ENCODE results near the gene MAP3K5. TPM values are rescaled to one million over a fixed set of nuclear protein-coding genes. Genes with fewer than 3 reads are reported as not detected.

Gene MAP3K5
- total and polyA plus RNA-seq, 9 of the 15 experiments (the other 6 are each of a cell fraction or from before 2014, with no cell fraction given): 2.2 to 13.0 (median 9.9) TPM

- no peak for TF ChIP-seq MGA (IDR thresholded peaks at IDR 0.05)
- TF ChIP-seq CTCF (IDR thresholded peaks at IDR 0.05 in 2 of 3, conservative IDR thresholded peaks at IDR 0.05 in 1 of 3; ENCODE audit: insufficient read depth in 2 of 3, low read depth in 1 of 3, low read length in 3 of 3): peak; percentile 80 to 93 (median 82)
- no peak for TF ChIP-seq POLR2B (IDR thresholded peaks at IDR 0.05; ENCODE audit: low read depth, partially characterized antibody)
- TF ChIP-seq ILF3 (IDR thresholded peaks at IDR 0.05; ENCODE audit: borderline replicate concordance): no peak
- no peak for TF ChIP-seq SAP30 (IDR thresholded peaks at IDR 0.05; ENCODE audit: borderline replicate concordance, insufficient read depth, low read depth, low read length, poor library complexity, severe bottlenecking)
- no peak for TF ChIP-seq POLR2AphosphoS2 (IDR thresholded peaks at IDR 0.05; ENCODE audit: low read length)
- TF ChIP-seq SUPT5H (IDR thresholded peaks at IDR 0.05): no peak
- TF ChIP-seq ZNF77 (CRISPR knock-in tag; IDR thresholded peaks at IDR 0.05): no peak
- no peak for TF ChIP-seq ZNF444 (CRISPR knock-in tag; IDR thresholded peaks at IDR 0.05)
- peak; percentile 39 to 73 for TF ChIP-seq RAD21 (CRISPR knock-in tag; conservative IDR thresholded peaks at IDR 0.05 in 1 of 2, IDR thresholded peaks at IDR 0.05 in 1 of 2)
- TF ChIP-seq WHSC1 (IDR thresholded peaks at IDR 0.05; ENCODE audit: low read length): no peak
- no peak for TF ChIP-seq ZSCAN29 (IDR thresholded peaks at IDR 0.05)
- peak; percentile 10; the same call in 1 of the 2 replicates for TF ChIP-seq ARID2 (IDR thresholded peaks at IDR 0.05)
- no peak for TF ChIP-seq TAL1 (IDR thresholded peaks at IDR 0.05)
- TF ChIP-seq TBP (optimal IDR thresholded peaks at IDR 0.05; ENCODE audit: low read depth, low read length): no peak
Measured at GRCh38 chr6:136607932-136608772, 184.1 kb downstream of the MAP3K5 start (continued).
